HG02970 (cell line): ENCODE results near the gene TNK1.
"Not testable (repeated sequence)": the region's sequence is repeated elsewhere in the genome, so short reads cannot be mapped to it uniquely, and the experiment has no call there.

Experiments
- ATAC-seq: cut with Tn5 transposase; IDR thresholded peaks from one replicate; pipeline ENCODE4 v1.9.1; 2021; ENCODE audit warnings: mild to moderate bottlenecking, moderate library complexity, moderate number of reproducible peaks; ENCODE audit not compliant: unreplicated experiment, low FRiP score

The TNK1 gene

GRCh38 chr17:7354262-7354843 is 26.5 kb upstream of the TNK1 start:
- no peak for ATAC-seq

DNA sequence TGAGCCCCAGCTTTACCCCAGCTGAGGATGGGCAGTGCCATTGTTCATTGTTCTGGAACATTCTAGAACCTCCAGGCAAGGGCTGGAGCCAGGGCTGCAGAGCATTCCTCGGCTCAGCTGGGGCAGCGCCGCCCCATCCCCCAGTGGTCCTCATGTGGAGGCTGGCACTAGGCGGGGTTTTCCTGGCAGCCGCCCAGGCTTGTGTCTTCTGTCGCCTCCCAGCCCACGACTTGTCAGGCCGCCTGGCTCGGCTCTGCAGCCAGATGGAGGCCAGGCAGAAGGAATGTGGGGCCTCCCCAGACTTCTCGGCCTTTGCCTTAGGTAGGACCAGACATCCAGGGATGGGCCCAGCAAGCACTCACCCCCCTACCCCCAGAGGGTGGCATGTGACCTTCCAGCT is 25.8 kb upstream of the TNK1 start, which contains the start of gene TMEM95:
TMEM95 (plus strand) TSS at position 104 of the 400 bp plus-strand sequence; CDS start at position 153, 49 bp downstream.
- no peak for ATAC-seq

GRCh38 chr17:7355573-7355972 is 25.3 kb upstream of the TNK1 start:
- no peak for ATAC-seq

- ATAC-seq: no peak
These were observed 24.8 kb upstream of the TNK1 start for GRCh38 chr17:7356072-7356549.

GRCh38 chr17:7356756-7357155 is 24.1 kb upstream of the TNK1 start:
- no peak for ATAC-seq

GRCh38 chr17:7357381-7357780 is 23.5 kb upstream of the TNK1 start:
- ATAC-seq: no peak

DNA sequence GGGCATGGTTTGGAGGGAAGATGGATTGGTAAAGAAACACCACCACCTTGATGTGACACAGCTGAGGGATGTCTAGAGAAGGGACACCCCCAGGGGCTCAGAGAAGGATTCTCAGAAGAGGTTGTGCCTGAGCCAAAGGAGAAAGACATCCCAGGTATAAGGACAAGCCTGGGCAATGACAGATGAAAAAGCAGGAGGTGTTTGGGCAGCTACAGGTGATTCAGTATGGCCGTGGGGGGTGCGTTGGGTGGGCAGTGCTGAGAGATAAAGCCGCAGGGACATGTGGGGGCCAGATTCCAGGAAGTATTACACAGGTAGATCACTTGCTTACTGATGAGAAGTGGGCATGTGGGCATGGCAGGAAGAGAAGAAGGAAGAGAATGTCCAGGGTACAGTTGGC is 19.0 kb upstream of the TNK1 start:
- no peak for ATAC-seq

- no peak for ATAC-seq
These were observed 17.6 kb upstream of the TNK1 start for GRCh38 chr17:7363311-7363710.

DNA sequence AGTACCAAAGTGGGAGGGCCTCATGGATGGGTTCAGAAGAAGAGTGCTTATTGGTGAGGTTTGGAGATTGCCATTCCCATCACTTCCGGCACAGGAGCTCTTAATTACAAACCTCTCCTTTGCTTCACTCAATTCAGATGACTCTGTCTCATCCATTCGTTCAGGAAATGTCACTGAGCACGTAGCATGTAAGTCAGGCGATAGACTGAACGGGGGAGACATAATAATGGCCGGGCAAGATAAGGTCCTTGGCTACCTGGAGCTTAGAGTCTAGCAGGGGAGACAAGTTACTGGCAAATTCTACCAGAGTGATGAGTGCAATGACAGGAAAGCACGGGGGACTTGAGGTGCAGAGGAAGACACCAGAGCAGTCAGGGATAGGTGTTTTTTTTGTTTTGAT is 14.9 kb upstream of the TNK1 start:
- not testable (repeated sequence) for ATAC-seq

DNA sequence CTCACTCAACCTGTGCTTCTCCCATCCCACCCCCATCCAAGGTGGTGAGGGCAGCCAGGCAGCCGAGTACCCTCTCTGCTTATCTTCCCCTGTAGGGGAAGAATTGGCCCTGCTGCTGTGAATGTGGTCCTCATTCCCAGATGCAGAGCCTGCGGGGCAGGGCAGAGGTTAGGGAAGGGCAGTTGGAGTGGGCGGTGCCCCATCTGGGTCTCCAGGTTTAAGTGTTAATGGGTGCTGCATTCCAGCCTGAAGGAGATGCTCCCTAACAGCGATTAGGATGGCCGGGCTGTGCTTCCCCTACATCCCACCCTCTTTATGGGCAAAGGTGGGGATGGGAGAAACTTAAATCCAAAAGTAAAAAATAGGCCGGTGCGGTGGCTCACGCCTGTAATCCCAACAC is 13.8 kb upstream of the TNK1 start:
- no peak for ATAC-seq

DNA sequence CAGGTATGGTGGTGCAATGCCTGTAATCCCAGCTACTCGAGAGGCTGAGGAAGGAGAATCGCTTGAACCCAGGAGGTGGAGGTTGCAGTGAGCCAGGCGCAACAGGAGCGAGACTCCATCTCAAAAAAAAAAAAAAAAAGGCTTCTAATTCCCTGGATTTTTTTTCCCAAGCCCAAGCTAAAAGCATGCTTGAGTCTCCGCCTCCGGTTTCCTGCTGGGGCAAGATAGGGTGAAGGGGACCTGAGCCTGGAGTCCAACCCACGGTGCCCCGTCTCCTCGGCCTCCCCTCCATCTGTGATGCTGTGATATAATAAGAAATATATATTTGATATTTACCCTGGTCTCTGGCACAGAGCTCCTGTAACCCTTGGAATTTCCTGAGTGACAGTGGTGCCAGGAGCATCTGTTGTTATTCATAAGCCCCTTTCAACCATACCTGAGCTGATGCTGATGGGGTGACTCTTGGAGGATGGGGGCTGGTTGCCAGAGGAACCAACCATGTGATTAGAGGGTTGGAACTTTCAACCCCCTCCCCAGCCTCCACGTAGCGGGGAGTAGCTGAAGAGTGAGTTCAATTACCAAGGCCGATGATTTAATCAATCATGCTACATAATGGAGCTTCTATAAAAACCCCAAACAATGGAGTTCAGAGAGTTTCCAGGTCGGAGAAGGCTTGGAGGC is 12.8 kb upstream of the TNK1 start:
- no peak for ATAC-seq

DNA sequence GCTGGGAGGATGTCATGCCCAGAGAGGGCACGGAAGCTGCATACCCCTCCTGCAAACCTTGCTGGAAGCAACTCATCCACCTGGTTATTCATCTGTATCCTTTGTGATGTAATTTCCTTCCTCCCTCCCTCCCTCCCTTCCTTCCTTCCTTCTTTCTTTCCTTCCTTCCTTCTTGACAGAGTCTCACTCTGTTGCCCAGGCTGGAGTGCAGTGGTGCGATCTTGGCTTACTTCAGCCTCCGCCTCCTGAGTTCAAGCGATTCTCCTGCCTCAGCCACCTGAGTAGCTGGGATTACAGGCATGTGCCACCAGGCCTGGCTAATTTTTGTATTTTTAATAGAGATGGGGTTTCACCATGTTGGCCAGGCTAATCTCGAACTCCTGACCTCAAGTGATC is 12.3 kb upstream of the TNK1 start:
- ATAC-seq: not testable (repeated sequence)

GRCh38 chr17:7369825-7370224 is 11.1 kb upstream of the TNK1 start:
- no peak for ATAC-seq

DNA sequence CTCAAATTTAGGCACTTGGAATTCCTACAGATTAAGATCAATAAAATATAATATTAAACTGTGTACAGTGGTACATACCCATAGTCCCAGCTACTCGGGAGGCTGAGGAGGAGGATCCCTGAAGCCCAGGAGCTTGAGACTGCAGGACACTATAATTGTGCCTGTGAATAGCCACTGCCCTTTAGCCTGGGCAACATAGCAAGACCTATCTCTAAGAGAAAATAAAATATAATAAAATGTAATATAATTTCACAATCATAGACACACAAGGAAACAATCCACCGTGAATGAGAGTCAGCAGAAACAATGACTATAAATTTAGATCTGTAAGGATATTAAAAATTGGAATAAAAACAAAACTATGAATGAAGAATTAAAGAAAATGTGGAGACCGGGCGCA is 10.0 kb upstream of the TNK1 start:
- ATAC-seq: no peak

DNA sequence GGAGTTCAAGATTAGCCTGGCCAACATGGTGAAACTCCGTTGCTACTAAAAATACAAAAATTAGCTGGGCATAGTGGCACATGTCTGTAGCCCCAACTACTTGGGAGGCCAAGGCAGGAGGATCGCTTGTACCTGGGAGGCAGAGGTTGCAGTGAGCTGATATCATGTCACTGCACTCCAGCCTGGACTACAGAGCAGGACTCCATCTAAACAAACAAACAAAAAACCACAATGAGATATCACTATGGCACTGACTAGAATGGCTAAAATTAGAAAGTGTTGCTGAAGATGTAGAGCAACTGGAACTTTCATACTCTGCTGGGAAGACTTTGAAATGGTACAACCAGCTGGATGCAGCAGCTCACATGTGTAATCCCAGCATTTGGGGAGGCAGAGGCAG is 6.5 kb upstream of the TNK1 start:
- no peak for ATAC-seq

DNA sequence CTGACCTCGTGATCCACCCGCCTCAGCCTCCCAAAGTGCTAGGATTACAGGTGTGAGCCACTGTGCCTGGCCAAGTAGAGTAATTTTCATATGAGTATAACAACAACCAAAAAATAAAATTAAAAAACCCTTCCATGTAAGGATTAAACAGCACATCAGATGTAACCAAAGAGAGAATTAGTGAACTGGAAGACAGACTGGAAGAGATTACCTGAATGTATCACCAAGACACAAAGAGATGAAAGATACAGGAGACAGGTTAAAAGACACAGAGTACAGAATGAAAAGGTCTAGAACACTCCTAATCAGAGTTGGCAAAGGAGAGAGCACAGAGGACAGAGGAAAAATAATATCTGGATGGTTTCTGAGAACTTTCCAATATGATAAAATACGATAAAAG is 1.8 kb upstream of the TNK1 start:
- no peak for ATAC-seq

GRCh38 chr17:7380321-7380720 is 568 bp upstream of the TNK1 start:
- ATAC-seq: no peak

- no peak for ATAC-seq
These were observed 2.0 kb downstream of the TNK1 start for GRCh38 chr17:7382901-7383300.

GRCh38 chr17:7383371-7383741 is 2.5 kb downstream of the TNK1 start:
- no peak for ATAC-seq

GRCh38 chr17:7383742-7384488 is 3.0 kb downstream of the TNK1 start:
- peak; percentile 53 for ATAC-seq

DNA sequence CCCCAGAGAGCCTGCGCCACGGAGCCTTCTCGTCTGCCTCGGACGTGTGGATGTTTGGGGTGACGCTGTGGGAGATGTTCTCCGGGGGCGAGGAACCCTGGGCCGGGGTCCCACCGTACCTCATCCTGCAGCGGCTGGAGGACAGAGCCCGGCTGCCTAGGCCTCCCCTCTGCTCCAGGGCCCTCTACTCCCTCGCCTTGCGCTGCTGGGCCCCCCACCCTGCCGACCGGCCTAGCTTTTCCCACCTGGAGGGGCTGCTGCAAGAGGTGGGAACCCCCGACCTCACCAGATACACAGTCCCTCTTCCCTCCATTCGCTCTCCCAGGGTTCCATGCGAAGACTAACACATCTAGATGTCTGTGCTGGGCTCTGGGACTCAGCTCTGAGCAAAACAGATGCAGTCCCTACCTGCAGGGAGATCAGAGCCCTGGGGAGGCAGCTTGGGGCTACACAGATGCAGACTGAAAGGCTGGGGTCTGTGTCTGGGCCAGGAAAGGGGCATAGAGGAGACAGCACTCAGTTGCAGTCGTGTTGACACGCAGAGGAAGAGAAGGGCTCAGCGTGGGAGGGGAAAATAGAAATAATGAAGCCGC is 3.7 kb downstream of the TNK1 start:
- ATAC-seq: no peak
